Left ventricle myocardium inferior (tissue), 1 donor: ENCODE measurements around the gene KCNIP3. TPM values are rescaled to one million over a fixed set of nuclear protein-coding genes. Genes with fewer than 3 reads are reported as not detected.

Experiments
- DNase-seq: peaks from one replicate; pipeline ENCODE4 v3.0.0-alpha.2; 2020
- H3K27ac ChIP-seq: fragments of 200-600 bp; replicated peaks from 2 replicates; pipeline ENCODE4 v1.8.0; 2021
- H3K27me3 ChIP-seq: fragments of 200-600 bp; 2 replicates; pipeline ENCODE4 v1.8.0; 2021; ENCODE audit warnings: low read depth
- H3K36me3 ChIP-seq: fragments of 200-600 bp; 2 replicates; pipeline ENCODE4 v1.8.0; 2021
- H3K4me1 ChIP-seq: fragments of 200-600 bp; 2 replicates; pipeline ENCODE4 v1.8.0; 2021
- H3K4me3 ChIP-seq: fragments of 200-600 bp; 2 replicates; pipeline ENCODE4 v1.8.0; 2021; ENCODE audit warnings: mild to moderate bottlenecking, moderate library complexity
- H3K9me3 ChIP-seq: fragments of 200-600 bp; replicated peaks from 2 replicates; pipeline ENCODE4 v1.8.0; 2021
- intact Hi-C: fragments of 100-400 bp; cut with micrococcal nuclease; formaldehyde crosslinking; loops from one replicate; pipeline ENCODE4 v1.11.0; 2022
- total RNA-seq: library from RNA; stranded (reverse); fragmentation: NEBNext Ultra II Directional; extraction: Animal tissue kit (Norgen Biotek cat#: 25700); gene quantifications from one replicate; pipeline ENCODE4 v1.2.1, GENCODE V29; 2021
- TF ChIP-seq, protein P1 (sequence below): fragments of 200-600 bp; IDR thresholded peaks from 2 replicates; pipeline ENCODE4 v1.8.0; 2021; ENCODE audit warnings: antibody characterized with exemption, mild to moderate bottlenecking, borderline replicate concordance
- donor health status: DM: no; HTN: yes; CAD: no; lungs with severe emphysema.

The KCNIP3 gene
- total RNA-seq, 1 donor from 2014 or later: 4.6 TPM

DNA sequence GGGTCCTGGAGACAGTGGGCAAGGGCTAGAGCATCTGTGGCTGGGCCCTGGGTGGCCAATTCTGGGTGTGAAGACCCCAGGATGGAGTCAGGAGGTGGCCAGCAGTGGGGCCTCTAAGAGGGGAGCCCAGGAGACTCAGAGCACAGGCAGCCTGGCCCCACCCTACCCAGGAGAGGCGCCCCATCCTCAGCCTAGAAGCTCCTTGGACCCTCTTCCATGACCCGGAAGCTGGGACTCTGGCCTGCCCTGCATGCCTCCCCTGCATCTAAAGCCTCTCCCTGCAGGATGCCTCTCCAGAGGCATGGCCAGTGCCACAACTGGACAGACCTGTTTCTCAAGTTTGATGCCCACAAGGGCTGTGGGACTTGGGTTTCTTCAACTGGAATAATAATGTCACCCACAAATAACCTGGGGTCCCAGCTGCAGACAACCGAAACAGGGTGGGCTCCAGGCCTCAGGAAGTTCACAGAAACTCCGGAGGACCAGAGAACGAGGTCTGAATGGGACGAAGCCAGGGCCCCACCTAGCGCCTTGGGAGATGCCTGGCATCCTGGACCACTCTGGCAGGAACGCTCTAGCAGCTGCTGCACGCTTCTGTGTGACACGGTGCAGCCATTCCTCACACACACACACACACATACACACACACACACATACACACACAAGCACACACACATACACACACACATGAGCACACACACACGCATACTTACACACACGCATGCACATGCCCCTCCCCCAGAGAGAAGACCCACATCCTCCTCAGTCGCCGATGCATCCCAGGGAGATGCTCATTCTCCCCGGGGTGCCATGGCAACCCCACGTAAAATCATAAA lies 16.4 kb downstream of the KCNIP3 start:
- H3K27ac ChIP-seq: no peak overlapping the region
- H3K36me3 ChIP-seq: no peaks in the 10 kb centered on the region
- intact Hi-C loops: no loop called here
- no peaks in the 10 kb centered on the region for H3K4me1 ChIP-seq
- TF ChIP-seq, protein P1, sequence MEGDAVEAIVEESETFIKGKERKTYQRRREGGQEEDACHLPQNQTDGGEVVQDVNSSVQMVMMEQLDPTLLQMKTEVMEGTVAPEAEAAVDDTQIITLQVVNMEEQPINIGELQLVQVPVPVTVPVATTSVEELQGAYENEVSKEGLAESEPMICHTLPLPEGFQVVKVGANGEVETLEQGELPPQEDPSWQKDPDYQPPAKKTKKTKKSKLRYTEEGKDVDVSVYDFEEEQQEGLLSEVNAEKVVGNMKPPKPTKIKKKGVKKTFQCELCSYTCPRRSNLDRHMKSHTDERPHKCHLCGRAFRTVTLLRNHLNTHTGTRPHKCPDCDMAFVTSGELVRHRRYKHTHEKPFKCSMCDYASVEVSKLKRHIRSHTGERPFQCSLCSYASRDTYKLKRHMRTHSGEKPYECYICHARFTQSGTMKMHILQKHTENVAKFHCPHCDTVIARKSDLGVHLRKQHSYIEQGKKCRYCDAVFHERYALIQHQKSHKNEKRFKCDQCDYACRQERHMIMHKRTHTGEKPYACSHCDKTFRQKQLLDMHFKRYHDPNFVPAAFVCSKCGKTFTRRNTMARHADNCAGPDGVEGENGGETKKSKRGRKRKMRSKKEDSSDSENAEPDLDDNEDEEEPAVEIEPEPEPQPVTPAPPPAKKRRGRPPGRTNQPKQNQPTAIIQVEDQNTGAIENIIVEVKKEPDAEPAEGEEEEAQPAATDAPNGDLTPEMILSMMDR: no peak
- H3K27me3 ChIP-seq: peaks cover 71% of the 10 kb centered on the region
- H3K9me3 ChIP-seq: no peaks in the 10 kb centered on the region
- no peak for DNase-seq
- no peak overlapping the region for H3K4me3 ChIP-seq

DNA sequence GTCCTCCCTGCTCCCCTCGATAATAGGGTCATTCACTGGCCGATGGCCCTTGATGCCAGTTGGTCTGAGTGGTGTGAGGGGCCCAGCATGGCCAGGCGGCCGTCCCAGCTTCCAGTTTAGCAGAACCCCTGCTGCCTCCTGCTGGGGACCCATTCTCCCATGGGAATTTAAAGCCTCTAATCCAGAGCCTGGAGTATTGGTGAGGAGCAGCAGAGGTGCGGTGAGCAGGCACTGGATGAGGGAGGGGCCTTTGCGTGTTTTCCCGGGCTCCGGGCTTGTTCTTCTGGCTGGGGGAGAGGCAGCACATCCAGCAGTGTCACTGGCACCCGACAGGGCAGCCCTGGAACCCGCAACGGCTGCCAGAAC lies 17.4 kb downstream of the KCNIP3 start:
- Histone ChIP-seq H3K4me3 (no peak overlapping the region), H3K27me3 (peaks cover 74% of the 10 kb centered on the region), H3K9me3 (no peaks in the 10 kb centered on the region), H3K4me1 (no peaks in the 10 kb centered on the region), H3K36me3 (no peaks in the 10 kb centered on the region), H3K27ac (no peak overlapping the region)
- TF ChIP-seq, protein P1: no peak
- DNase-seq: no peak
- intact Hi-C loops: no loop called here

DNA sequence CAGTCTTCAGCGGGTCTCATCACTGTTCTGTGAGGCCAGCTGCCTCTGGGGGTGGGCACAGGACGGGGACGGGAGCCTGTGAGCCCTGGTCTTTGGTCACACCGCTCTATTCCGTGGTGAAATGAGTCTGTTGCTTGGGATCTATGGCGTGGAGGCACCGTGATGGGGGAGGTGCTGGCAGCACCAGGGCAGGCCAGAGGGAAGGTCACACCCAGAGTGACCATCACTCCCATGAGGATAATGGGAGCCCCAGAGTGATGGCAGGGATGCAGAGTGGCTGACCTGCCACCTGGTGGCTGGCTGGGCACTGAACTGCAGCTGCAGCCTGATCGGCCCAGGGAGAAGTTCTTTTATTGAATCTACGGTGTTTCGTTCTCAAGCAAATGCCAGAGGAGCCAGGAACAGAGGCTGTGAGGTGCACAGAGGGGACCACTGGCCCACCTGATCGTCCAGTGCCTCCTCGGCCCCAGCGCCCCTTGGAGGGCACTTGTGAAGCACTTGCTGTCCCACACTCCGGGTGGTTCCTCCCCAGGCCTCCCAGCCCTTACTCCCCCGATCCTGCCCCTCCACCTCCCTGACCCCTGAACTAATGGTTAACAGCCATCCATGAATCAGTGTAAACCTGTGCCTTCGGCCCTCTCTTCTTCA lies 17.9 kb downstream of the KCNIP3 start:
- H3K4me3 ChIP-seq: no peak overlapping the region
- TF ChIP-seq, protein P1: peak; percentile 68
- no peaks in the 10 kb centered on the region for H3K9me3 ChIP-seq
- H3K36me3 ChIP-seq: no peaks in the 10 kb centered on the region
- no peak overlapping the region for H3K27ac ChIP-seq
- DNase-seq: no peak
- intact Hi-C loops: no loop called here
- H3K4me1 ChIP-seq: no peaks in the 10 kb centered on the region
- peaks cover 74% of the 10 kb centered on the region for H3K27me3 ChIP-seq

DNA sequence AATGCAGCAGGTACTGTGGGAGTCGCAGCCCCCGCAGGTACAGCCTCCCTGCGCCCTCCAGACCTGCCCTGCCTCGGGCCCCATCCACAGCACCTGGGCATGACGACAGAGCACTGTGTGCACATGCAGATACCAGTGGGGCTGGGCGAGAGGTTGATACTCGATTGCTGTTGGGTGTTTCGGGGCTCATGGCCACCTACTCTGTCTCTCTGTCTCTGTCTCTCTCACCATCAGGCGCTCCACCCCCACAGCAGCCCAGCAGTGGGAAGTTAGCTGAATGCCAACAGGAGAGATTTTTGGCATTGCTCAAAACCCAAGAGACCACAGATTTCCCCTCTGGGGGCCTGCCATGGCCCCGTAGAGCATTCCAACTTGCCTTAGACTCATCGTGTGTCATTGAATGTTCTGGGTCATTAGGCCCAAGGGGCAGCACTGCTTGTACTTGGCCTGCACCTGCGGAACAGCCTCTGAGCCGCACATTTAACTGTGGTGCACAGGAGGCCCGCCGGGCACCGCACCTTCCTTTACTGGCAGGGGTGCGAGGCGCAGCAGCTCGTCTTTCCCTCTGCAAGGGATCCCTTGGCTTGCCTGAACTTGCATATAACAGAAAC lies 18.8 kb downstream of the KCNIP3 start:
- Histone ChIP-seq H3K4me3 (no peak overlapping the region), H3K9me3 (no peaks in the 10 kb centered on the region), H3K36me3 (no peaks in the 10 kb centered on the region), H3K4me1 (no peaks in the 10 kb centered on the region), H3K27me3 (peaks cover 69% of the 10 kb centered on the region), H3K27ac (no peak overlapping the region)
- intact Hi-C loops: no loop called here
- DNase-seq: no peak
- TF ChIP-seq, protein P1: no peak

DNA sequence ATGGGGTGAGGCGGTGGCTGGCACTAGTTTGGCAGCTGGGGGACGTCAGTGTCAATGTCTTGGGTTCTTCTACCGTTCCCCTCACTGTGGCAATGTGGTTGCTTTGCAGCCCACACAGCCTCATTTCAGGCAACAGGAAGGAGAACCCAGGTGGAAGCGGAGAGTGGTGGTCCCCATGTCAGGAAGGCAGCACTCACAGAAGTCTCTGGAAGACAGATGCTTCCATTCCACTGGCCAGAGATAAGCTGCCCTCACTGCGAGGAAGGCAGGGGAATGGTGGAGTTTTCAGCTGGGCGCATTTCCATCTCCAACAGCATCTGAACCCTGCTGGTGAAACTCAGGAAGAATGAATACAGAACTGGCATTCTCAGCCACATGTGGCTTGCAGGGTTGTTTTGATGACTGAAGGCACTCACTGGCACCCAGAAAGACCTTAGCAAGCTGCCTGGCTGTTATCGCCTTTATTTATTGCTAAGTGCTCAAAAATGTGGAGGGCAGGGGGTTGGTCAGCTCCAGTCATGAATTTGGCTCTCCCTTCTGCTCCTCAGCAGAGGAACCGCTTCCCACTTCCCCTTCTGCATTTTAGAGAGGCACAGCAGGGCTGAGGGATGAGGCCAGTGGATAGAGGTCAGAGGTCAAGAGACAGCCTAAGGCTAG lies 19.4 kb downstream of the KCNIP3 start:
- Histone ChIP-seq H3K27ac (no peak overlapping the region), H3K36me3 (no peaks in the 10 kb centered on the region), H3K4me3 (no peak overlapping the region), H3K4me1 (no peaks in the 10 kb centered on the region), H3K27me3 (peaks cover 62% of the 10 kb centered on the region), H3K9me3 (no peaks in the 10 kb centered on the region)
- intact Hi-C loops: no loop called here
- TF ChIP-seq, protein P1: no peak
- no peak for DNase-seq
